ENCODE data around the gene NEUROG2.
"Not testable (repeated sequence)": the region's sequence is repeated elsewhere in the genome, so short reads cannot be mapped to it uniquely, and the experiment has no call there.

Gene NEUROG2

GRCh38 chr4:112516066-112516470 lies at the start of gene NEUROG2:
TSS of gene NEUROG2 (minus strand) at chr4:112516180. CDS start at chr4:112515475, 705 bp downstream.
- no peak for DNase-seq

DNA sequence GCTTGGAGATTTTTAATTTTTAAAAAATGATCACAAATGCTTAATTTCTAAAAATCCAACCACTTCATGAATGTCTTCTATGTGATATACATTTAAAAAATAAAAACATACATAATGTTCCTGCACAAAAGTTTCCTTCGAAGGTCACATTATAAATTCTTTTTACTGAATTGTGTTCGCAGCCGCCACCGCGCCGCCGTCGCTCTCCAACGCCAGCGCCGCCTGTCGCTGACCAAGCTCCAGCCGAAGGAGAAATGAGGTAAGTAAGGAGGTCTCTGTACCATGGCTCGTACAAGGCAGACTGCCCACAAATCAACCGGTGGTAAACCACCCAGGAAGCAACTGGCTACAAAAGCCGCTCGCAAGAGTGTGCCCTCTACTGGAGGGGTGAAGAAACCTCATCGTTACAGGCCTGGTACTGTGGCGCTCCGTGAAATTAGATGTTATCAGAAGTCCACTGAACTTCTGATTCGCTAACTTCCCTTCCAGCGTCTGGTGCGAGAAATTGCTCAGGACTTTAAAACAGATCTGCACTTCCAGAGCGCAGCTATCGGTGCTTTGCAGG lies 48.8 kb upstream of the NEUROG2 start:
- DNase-seq = no peak

GRCh38 chr4:112563431-112564200 lies 47.6 kb upstream of the NEUROG2 start:
- no peak for DNase-seq

DNA sequence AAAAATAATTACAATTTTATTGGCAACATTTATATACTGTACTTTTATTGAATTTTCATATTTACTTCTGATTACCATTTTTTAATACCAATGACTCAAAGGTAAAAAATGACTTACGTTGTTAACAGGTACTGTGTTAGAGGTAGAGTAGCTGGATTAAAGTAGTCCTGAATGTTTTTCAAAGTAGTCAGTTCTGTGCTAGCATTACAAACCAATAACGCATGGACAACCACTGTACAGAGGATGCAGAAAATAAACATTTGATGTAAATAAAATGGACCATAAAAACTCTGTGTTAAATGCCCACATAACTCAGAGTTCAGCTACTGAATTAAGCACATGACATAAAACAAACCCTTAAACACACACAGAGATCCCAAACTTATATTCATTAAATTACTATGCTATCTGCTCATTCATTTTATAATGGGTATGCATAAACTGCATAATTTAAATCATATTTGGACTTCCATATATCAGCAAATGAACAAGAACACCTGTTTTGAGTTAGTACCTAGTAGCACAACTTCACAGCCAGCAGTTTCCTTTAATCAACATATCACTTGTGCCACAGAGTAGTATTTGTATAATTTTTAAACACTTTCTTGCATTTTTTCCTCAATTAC lies 46.4 kb upstream of the NEUROG2 start:
- DNase-seq = no peak

DNA sequence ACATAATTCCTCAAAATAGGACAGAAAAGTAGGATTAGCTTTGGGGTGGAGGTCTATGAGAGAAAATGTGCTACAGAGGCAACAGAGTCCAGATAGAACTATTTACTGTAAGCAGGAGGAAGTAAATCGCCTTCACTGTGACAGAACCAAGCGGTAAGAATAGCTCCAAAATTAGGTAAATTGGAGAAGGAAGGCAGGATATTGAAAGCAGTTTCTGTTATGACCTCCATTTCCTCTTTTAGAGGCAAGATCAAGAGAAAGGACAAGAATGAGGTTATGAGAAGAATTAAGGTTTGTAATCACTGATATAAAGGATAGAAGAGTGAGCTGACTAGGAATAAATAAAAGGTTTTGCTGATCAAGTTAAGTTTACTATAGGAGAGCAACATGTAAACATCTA lies 44.1 kb upstream of the NEUROG2 start:
- no peak for DNase-seq

- DNase-seq = no peak
Observed at GRCh38 chr4:112559053-112559452, 43.1 kb upstream of the NEUROG2 start.

GRCh38 chr4:112557676-112558411 lies 41.9 kb upstream of the NEUROG2 start:
- no peak for DNase-seq

- DNase-seq = not testable (repeated sequence)
Observed at GRCh38 chr4:112554271-112554670, 38.3 kb upstream of the NEUROG2 start.

- no peak for DNase-seq
Observed at GRCh38 chr4:112552668-112553067, 36.7 kb upstream of the NEUROG2 start.

DNA sequence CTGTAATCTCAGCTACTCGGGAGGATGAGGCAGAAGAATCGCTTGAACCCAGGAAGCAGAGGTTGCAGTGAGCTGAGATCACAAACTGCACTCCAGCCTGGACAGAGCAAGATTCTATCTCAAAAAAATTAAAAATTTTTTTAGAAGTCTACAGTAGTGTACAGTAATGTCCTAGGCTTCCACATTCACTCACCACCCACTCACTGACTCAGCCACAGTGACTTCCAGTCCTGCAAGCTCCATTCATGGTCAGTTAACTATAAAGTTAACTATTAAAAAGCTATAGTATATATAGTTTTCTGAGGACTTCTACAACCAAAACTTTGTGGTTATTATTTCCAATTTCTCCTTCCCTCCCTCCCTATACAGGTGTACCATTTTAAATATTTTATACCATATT lies 34.7 kb upstream of the NEUROG2 start:
- DNase-seq = no peak

GRCh38 chr4:112546476-112546875 lies 30.5 kb upstream of the NEUROG2 start:
- DNase-seq = no peak

GRCh38 chr4:112545346-112545745 lies 29.4 kb upstream of the NEUROG2 start:
- no peak for DNase-seq

DNA sequence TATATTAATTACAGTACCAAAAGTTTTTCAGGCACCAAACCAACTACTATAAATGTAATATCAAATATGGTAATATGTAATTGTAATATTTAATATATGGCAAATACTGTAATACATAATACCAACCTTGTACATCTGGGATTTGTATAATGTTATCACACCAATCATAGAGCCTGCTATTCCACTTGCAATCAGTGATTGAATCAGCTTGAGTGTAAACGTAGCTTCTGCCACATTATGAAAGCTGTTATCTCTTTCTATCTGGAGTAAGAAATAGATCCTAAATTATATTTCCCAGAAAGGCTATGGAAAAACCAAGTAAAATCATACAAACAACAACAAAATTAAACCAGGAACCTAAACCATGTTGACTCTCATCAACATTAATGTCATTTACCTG lies 24.7 kb upstream of the NEUROG2 start:
- DNase-seq = no peak

DNA sequence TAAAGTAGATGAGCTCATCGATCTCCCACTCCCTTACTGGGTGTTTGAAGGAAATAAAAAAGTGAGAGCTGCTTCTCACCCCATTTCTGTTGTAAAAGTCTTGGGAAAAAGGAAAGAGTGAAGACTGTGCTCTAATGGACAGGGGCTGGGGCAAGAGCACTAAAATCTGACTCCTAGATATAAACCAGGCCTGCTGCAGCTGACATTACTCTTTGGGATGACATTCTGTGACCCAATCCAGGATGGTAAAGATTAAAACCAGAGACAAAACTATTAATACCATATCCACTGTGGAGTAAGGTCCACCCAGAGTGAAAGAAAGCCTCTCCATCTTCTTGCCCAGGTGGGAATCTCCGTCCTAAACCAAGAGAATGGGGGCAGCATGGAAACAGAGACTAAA lies 20.1 kb upstream of the NEUROG2 start:
- no peak for DNase-seq

DNA sequence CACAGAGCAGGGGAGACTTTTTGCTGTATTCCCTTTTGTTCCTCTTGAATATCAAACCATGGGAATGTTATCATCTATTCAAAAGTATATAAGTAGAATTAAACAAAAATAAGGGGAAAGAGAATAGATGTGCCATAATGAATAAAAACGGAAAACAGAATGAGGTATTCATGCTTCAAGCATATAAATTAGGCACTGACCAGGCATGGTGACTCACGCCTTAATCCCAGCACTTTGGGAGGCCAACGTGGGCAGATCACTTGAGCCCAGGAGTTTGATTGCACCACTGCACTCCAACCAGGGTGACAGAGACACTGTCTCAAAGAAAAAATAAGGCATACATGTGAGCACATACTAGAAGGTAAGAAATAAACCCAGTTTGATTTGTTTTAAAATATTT lies 16.3 kb upstream of the NEUROG2 start:
- no peak for DNase-seq

DNA sequence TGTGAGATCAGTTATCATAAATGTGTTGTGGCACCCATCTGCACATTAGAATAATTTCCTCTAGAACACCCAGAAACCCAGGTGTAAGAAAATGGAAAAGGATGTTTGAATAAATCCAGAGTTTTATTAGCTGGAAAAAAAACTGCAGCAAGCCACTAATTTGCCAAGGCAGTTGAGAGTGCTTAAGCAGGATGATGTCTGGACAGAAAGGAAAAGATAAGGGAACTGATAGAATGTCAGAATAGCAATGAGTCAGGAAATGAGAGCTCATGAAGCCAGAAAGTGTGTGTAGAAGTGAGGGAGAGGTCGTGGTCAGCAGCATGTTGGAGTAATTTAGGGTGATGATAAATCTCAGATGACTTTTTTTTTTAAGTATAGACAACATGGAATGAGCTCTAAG lies 15.2 kb upstream of the NEUROG2 start:
- no peak for DNase-seq

GRCh38 chr4:112526061-112526460 lies 10.1 kb upstream of the NEUROG2 start:
- DNase-seq = no peak

DNA sequence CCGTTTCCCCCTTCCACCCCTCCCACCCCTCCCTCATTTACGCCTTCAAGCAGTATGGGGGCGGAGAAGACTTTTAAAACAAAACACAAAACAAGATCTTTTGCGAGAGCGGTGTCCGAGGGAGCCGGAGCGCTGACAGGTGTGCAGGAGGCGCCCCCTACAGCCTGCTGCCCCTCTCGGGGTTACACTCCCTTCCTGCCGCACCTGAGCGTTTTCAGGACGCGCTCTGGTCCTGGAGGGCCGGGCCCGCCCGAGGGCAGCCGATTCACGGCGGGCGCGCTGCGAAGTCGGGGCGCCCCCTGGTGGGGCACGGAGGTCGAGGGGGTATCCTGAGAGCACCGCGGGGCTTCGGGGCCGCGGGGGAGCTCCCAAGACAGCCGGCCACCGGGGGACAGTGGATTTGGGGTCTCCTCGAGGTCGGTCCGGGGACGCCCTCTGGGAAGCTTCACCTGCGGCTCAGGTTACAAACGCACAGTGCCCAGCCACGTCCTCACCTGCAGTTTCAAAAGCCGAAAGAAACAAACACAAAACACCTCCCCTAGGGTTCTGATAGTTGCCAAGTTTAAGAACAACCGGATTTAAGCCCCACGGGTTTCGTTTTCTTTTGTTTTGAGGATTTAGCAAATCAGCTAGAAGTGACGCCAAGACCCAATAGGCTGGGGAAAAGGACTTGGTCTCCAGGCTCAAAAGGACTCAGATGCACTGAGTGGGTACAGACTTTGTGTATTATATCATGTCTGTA lies 8.0 kb upstream of the NEUROG2 start:
- peak; percentile 57 for DNase-seq

DNA sequence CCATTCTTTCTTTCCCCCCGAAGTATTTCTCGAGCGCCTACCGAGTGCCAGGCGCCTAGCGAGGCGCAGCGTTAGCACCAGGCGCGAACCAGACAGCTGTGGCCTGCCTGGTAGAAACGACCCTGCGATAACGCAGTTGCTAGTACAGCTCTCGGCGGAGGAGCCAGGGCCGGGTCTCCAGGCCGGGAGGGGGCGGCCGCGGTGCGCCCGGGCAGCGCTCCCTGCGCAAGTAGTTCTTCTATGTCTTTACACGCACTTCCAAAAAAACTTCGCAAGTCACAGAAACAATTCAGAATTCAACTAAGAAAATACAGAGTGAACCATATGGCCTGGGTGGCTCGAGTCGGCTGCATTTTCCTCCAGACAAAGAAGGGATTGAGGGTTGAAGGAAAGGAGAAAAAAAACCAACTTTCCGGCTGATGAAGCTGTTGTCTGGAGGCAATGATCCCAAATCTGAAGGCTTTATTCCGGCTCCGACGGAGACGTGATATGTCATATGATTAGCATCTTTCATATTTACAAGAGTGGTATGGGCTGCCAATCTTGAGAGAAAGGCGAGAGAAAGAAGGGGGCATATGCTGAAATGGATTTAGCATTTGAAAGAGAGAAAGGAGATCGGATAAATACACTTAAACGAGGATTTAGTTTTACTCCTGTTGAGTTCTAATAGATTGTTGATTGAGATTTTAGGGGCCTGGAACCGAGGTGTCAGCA lies 7.2 kb upstream of the NEUROG2 start:
- DNase-seq = peak; percentile 69

DNA sequence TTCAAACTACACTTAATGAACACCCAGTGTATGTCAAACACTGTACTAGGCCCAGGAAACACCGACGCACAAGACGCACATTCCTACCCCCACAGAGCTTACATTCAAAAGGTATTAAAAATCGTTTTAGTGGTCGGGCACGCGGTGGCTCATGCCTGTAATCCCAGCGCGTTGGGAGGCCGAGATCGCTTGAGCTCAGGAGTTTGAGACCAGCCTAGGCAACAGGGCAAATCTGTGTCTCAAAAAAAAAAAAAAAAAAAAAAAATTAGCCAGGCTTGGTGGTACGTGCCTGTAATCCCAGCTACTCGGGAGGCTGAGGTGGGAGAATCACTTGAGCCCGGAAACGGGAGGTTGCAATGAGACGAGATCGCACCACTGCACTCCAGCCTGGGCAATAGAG lies 6.5 kb upstream of the NEUROG2 start:
- not testable (repeated sequence) for DNase-seq

GRCh38 chr4:112521123-112522023 lies 5.4 kb upstream of the NEUROG2 start:
- peak; percentile 19 for DNase-seq
